HG02943 (cell line): ENCODE data around the gene IL36B.
"Not testable (repeated sequence)": the region's sequence is repeated elsewhere in the genome, so short reads cannot be mapped to it uniquely, and the experiment has no call there.

Source experiments
- ATAC-seq: cut with Tn5 transposase; IDR thresholded peaks from one replicate; pipeline ENCODE4 v1.9.1; 2021; ENCODE audit warnings: mild to moderate bottlenecking, low read depth, moderate library complexity; ENCODE audit not compliant: unreplicated experiment

The IL36B gene

GRCh38 chr2:113052396-113052917, at the start of gene IL36B:
TSS of gene IL36B (minus strand) at chr2:113052867.
- no peak for ATAC-seq

- ATAC-seq, result no peak
Measured at GRCh38 chr2:113102133-113102532, 49.5 kb upstream of the IL36B start.

- ATAC-seq, result no peak
Measured at GRCh38 chr2:113098532-113098931, 45.9 kb upstream of the IL36B start.

GRCh38 chr2:113098041-113098440, 45.4 kb upstream of the IL36B start:
- ATAC-seq, result no peak

GRCh38 chr2:113096842-113097618, 44.4 kb upstream of the IL36B start:
- not testable (repeated sequence) for ATAC-seq

- not testable (repeated sequence) for ATAC-seq
Measured at GRCh38 chr2:113096306-113096705, 43.6 kb upstream of the IL36B start.

GRCh38 chr2:113093613-113093977, 40.9 kb upstream of the IL36B start:
- no peak for ATAC-seq

- no peak for ATAC-seq
Measured at GRCh38 chr2:113092864-113093612, 40.4 kb upstream of the IL36B start.

GRCh38 chr2:113091231-113091896, 38.7 kb upstream of the IL36B start:
- no peak for ATAC-seq

GRCh38 chr2:113089916-113090315, 37.2 kb upstream of the IL36B start:
- no peak for ATAC-seq

- no peak for ATAC-seq
Measured at GRCh38 chr2:113088213-113088992, 35.7 kb upstream of the IL36B start.

- no peak for ATAC-seq
Measured at GRCh38 chr2:113085542-113085941, 32.9 kb upstream of the IL36B start.

- ATAC-seq, result no peak
Measured at GRCh38 chr2:113084249-113085000, 31.8 kb upstream of the IL36B start.

- no peak for ATAC-seq
Measured at GRCh38 chr2:113083296-113083695, 30.6 kb upstream of the IL36B start.

- no peak for ATAC-seq
Measured at GRCh38 chr2:113081488-113082210, 29.0 kb upstream of the IL36B start.

GRCh38 chr2:113080134-113080533, 27.5 kb upstream of the IL36B start:
- no peak for ATAC-seq

GRCh38 chr2:113079131-113079530, 26.5 kb upstream of the IL36B start:
- ATAC-seq, result no peak

GRCh38 chr2:113078350-113078839, 25.7 kb upstream of the IL36B start:
- ATAC-seq, result no peak

GRCh38 chr2:113077921-113078320, 25.3 kb upstream of the IL36B start:
- no peak for ATAC-seq
